Erythroblast (primary cell): ENCODE measurements around the gene RAB17.

ENCODE experiments used
- GATA1 ChIP-seq: IDR thresholded peaks from 2 replicates; pipeline ENCODE4 v1.6.1; 2011; ENCODE audit warnings: low read depth, mild to moderate bottlenecking, control low read depth, low read length, moderate library complexity
- POLR2A ChIP-seq: IDR thresholded peaks from 2 replicates; pipeline ENCODE4 v1.6.1; 2011; ENCODE audit warnings: mild to moderate bottlenecking, low read length

- TF ChIP-seq POLR2A, result no peak
- TF ChIP-seq GATA1, result no peak
These were observed 20.6 kb downstream of the RAB17 start for GRCh38 chr2:237569896-237570295.
